DOHH2 (cell line): ENCODE results near the gene REV1.

ENCODE experiments used
- H3F3A ChIP-seq: fragments of 200-600 bp; sonication (generic), shearing (Covaris generic); 2 replicates; pipeline ENCODE4 v1.6.0; 2016; ENCODE audit warnings: antibody characterized with exemption, mild to moderate bottlenecking; ENCODE audit not compliant: control insufficient read depth, insufficient read depth
- H3K27ac ChIP-seq: fragments of 200-600 bp; sonication (generic); 2 replicates; pipeline ENCODE4 v1.5.1; 2014; ENCODE audit warnings: low read depth, mild to moderate bottlenecking, low read length, moderate library complexity
- H3K27me3 ChIP-seq: fragments of 200-600 bp; sonication (generic); 2 replicates; pipeline ENCODE4 v1.6.1; 2014; ENCODE audit warnings: mild to moderate bottlenecking, low read length, mixed read lengths; ENCODE audit not compliant: control insufficient read depth
- H3K36me3 ChIP-seq: fragments of 200-600 bp; sonication (generic); 2 replicates; pipeline ENCODE4 v1.6.1; 2014; ENCODE audit warnings: mild to moderate bottlenecking, low read length, moderate library complexity, mixed read lengths; ENCODE audit not compliant: control insufficient read depth
- H3K4me1 ChIP-seq: fragments of 200-600 bp; sonication (generic); 2 replicates; pipeline ENCODE4 v1.6.1; 2014; ENCODE audit warnings: mild to moderate bottlenecking, low read length, mixed read lengths; ENCODE audit not compliant: control insufficient read depth
- H3K4me2 ChIP-seq: fragments of 200-600 bp; sonication (generic); 2 replicates; pipeline ENCODE4 v1.6.0; 2014; ENCODE audit warnings: mild to moderate bottlenecking, low read length, moderate library complexity
- H3K4me3 ChIP-seq: fragments of 200-600 bp; sonication (generic); 2 replicates; pipeline ENCODE4 v1.5.1; 2014; ENCODE audit warnings: mild to moderate bottlenecking, low read length, mixed read lengths
- H3K79me2 ChIP-seq: fragments of 200-600 bp; sonication (generic); 2 replicates; pipeline ENCODE4 v1.6.1; 2014; ENCODE audit warnings: mild to moderate bottlenecking, low read length, mixed read lengths; ENCODE audit not compliant: control insufficient read depth
- H3K9me2 ChIP-seq: fragments of 200-600 bp; sonication (generic); replicated peaks from 2 replicates; pipeline ENCODE4 v1.6.1; 2014; ENCODE audit warnings: mild to moderate bottlenecking, low read length, mixed read lengths; ENCODE audit not compliant: control insufficient read depth
- H3K9me3 ChIP-seq: fragments of 200-600 bp; sonication (generic); 2 replicates; pipeline ENCODE4 v1.6.1; 2014; ENCODE audit warnings: antibody characterized with exemption, low read length, mixed read lengths; ENCODE audit not compliant: control insufficient read depth, insufficient read depth
- H4K20me1 ChIP-seq: fragments of 200-600 bp; sonication (generic); 2 replicates; pipeline ENCODE4 v1.6.0; 2014; ENCODE audit warnings: low read depth, mild to moderate bottlenecking, antibody characterized with exemption, low read length, moderate library complexity; ENCODE audit not compliant: control insufficient read depth, insufficient read depth
- EZH2phosphoT487 ChIP-seq: fragments of 200-600 bp; sonication (generic); IDR thresholded peaks from 2 replicates; pipeline ENCODE4 v1.6.1; 2017; ENCODE audit warnings: borderline replicate concordance, mild to moderate bottlenecking, antibody characterized with exemption, low read length, moderate library complexity, mixed read lengths
- TF ChIP-seq, protein P1 (sequence below): fragments of 200-600 bp; sonication (generic); IDR thresholded peaks from one replicate; pipeline ENCODE4 v1.5.1; 2014; ENCODE audit warnings: antibody characterized with exemption, mild to moderate bottlenecking, low read depth, low read length; ENCODE audit not compliant: poor library complexity, severe bottlenecking

Gene REV1

GRCh38 chr2:99388892-99389291 lies 100.9 kb downstream of the REV1 start:
- no peaks in the 10 kb centered on the region for H3K79me2 ChIP-seq
- no peaks in the 10 kb centered on the region for H4K20me1 ChIP-seq
- no peak overlapping the region for H3K27ac ChIP-seq
- H3K9me3 ChIP-seq, result no peaks in the 10 kb centered on the region
- H3F3A ChIP-seq, result no peaks in the 10 kb centered on the region
- no peak for TF ChIP-seq EZH2phosphoT487
- TF ChIP-seq, protein P1, sequence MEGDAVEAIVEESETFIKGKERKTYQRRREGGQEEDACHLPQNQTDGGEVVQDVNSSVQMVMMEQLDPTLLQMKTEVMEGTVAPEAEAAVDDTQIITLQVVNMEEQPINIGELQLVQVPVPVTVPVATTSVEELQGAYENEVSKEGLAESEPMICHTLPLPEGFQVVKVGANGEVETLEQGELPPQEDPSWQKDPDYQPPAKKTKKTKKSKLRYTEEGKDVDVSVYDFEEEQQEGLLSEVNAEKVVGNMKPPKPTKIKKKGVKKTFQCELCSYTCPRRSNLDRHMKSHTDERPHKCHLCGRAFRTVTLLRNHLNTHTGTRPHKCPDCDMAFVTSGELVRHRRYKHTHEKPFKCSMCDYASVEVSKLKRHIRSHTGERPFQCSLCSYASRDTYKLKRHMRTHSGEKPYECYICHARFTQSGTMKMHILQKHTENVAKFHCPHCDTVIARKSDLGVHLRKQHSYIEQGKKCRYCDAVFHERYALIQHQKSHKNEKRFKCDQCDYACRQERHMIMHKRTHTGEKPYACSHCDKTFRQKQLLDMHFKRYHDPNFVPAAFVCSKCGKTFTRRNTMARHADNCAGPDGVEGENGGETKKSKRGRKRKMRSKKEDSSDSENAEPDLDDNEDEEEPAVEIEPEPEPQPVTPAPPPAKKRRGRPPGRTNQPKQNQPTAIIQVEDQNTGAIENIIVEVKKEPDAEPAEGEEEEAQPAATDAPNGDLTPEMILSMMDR, result no peak
- H3K9me2 ChIP-seq, result no peaks in the 10 kb centered on the region
- no peak overlapping the region for H3K4me2 ChIP-seq
- no peaks in the 10 kb centered on the region for H3K4me1 ChIP-seq
- no peaks in the 10 kb centered on the region for H3K27me3 ChIP-seq
- no peak overlapping the region for H3K4me3 ChIP-seq
- peaks cover 67% of the 10 kb centered on the region for H3K36me3 ChIP-seq

DNA sequence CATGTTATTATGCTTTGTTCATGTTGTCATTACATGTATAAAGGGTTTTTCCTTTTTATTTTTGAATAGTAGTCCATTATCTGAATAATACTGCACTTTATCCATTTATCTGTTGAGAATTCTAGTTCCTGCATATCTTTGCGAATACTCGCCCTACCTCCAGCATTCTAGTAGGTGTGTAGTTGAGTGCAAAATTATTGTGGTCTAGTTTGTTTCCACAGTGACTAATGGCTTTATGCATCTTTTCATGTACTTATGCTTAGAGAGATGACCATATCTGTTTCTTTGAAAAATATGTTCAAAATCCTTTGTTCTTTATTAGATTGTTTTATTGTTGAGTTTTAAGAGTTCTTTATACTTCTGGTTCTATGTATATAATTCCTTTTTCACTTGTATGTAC lies 103.8 kb downstream of the REV1 start:
- Histone ChIP-seq H3K4me1 (no peaks in the 10 kb centered on the region), H3K27me3 (no peaks in the 10 kb centered on the region), H3K36me3 (peaks cover 70% of the 10 kb centered on the region), H3K79me2 (no peaks in the 10 kb centered on the region), H3K9me2 (no peaks in the 10 kb centered on the region), H3K4me3 (no peak overlapping the region), H3K4me2 (no peak overlapping the region), H4K20me1 (no peaks in the 10 kb centered on the region), H3K9me3 (no peaks in the 10 kb centered on the region), H3K27ac (no peak overlapping the region), H3F3A (peaks cover 7% of the 10 kb centered on the region; the same call in 1 of the 2 replicates)
- no peak for TF ChIP-seq EZH2phosphoT487
- TF ChIP-seq, protein P1, result no peak

GRCh38 chr2:99382143-99382542 lies 107.7 kb downstream of the REV1 start:
- Histone ChIP-seq H3K36me3 (peaks cover 82% of the 10 kb centered on the region), H3F3A (peaks cover 9% of the 10 kb centered on the region; the same call in 1 of the 2 replicates), H3K27ac (no peak overlapping the region), H3K4me2 (no peak overlapping the region), H3K4me1 (no peaks in the 10 kb centered on the region), H3K9me2 (no peaks in the 10 kb centered on the region), H3K27me3 (no peaks in the 10 kb centered on the region), H4K20me1 (no peaks in the 10 kb centered on the region), H3K9me3 (no peaks in the 10 kb centered on the region), H3K79me2 (no peaks in the 10 kb centered on the region; the same call in 1 of the 2 replicates), H3K4me3 (no peak overlapping the region)
- TF ChIP-seq EZH2phosphoT487, result no peak
- TF ChIP-seq, protein P1, result no peak

DNA sequence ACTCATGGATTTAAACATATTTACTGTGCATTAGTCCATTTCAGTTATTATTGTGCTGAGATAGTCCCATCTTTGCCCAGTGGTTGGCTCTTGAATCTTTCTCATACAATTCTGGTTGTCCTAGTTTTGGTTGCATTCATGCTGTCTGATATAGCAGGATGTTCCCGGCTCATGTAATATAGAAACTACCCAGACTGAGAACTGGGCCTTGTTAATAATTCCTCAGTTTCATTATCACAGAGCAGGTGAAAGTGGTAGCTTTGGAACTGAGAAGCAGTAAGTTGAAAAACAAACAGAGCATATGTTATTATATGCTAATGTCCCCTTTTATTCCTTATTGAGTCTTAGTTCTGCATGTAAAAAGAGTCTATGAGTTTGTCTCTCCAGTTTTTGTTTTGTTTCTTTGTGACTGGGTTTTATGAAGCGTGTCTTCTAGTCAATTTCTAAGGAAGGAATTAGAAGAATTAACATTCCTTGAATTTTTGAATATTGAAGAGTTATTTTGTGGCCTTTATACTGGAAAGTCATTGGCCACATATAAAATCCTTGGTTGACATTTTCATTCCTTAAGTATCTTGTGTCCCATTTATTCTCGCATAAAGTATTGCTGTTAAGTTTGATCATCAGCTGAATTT lies 109.3 kb downstream of the REV1 start:
- H3K27me3 ChIP-seq, result no peaks in the 10 kb centered on the region
- H3F3A ChIP-seq, result peaks cover 9% of the 10 kb centered on the region; the same call in 1 of the 2 replicates
- H3K36me3 ChIP-seq, result peaks cover 88% of the 10 kb centered on the region
- no peaks in the 10 kb centered on the region for H3K4me1 ChIP-seq
- no peak overlapping the region for H3K4me3 ChIP-seq
- no peak overlapping the region for H3K4me2 ChIP-seq
- H4K20me1 ChIP-seq, result no peaks in the 10 kb centered on the region
- no peaks in the 10 kb centered on the region; the same call in 1 of the 2 replicates for H3K79me2 ChIP-seq
- H3K9me3 ChIP-seq, result no peaks in the 10 kb centered on the region
- H3K9me2 ChIP-seq, result no peaks in the 10 kb centered on the region
- no peak overlapping the region for H3K27ac ChIP-seq
- TF ChIP-seq EZH2phosphoT487, result no peak
- TF ChIP-seq, protein P1, result no peak
